GM12878 (cell line): Measurements from ENCODE around the gene ODAD4. TPM values are rescaled to one million over a fixed set of nuclear protein-coding genes. Genes with fewer than 3 reads are reported as not detected.

Experiments used
- ATAC-seq: fragments of 200-7000 bp; cut with Tn5 transposase; 3 replicates; pipeline ENCODE4 v1.9.1; 2020; ENCODE audit warnings: mild to moderate bottlenecking, moderate library complexity
- BruUV-seq: library from RNA; stranded (reverse); fragments of 400-500 nt; replicated peaks from 2 replicates; lab custom pipeline; 2021; lab: Mats Ljungman, UMichigan
- CTCF ChIA-PET: fragments of 300-600 bp; sonication (Branson Sonifier 250); formaldehyde crosslinking; extraction: SDS; loops from one replicate; lab custom pipeline; 2021; ENCODE audit warnings: inconsistent platforms; lab: Yijun Ruan, JAX
- POLR2A ChIA-PET: fragments of 350-600 bp; formaldehyde crosslinking; extraction: SDS; loops from one replicate; lab custom pipeline; 2021; ENCODE audit warnings: inconsistent platforms; lab: Charles Lee
- RAD21 ChIA-PET: fragments of 300-600 bp; sonication (Branson Sonifier 250); formaldehyde crosslinking; loops from one replicate; lab custom pipeline; 2023; ENCODE audit warnings: antibody characterized with exemption; ENCODE audit not compliant: unreplicated experiment; lab: Charles Lee
- SMC1A ChIA-PET: fragments of 300-600 bp; sonication (Branson Sonifier 250); formaldehyde crosslinking; loops from one replicate; lab custom pipeline; 2023; ENCODE audit not compliant: unreplicated experiment, uncharacterized antibody; lab: Charles Lee
- DNase-seq: peaks from one replicate; pipeline ENCODE4 v3.0.0-alpha.2; 2011; ENCODE audit warnings: low read depth, low spot score
- FAIRE-seq: peaks from 3 replicates; lab custom pipeline; 2011; peaks lifted over from hg19 to GRCh38; lab: Jason Lieb, UNC
- H2AFZ ChIP-seq: 2 replicates; pipeline ENCODE4 v1.6.0; 2011; ENCODE audit warnings: low read depth, low read length, control low read depth; ENCODE audit not compliant: control insufficient read depth
- H3K27ac ChIP-seq: 2 replicates; pipeline ENCODE4 v1.5.1; 2011; ENCODE audit warnings: control low read depth; ENCODE audit not compliant: control insufficient read depth, insufficient read depth
- H3K27me3 ChIP-seq, 2 experiments: replicated peaks in 1 of 2; 2 replicates each; pipeline versions ENCODE4 v1.6.0 to v1.6.1; 2011; ENCODE audit warnings: low read length in 1 of 2; ENCODE audit not compliant: control insufficient read depth in 2 of 2, insufficient read depth in 2 of 2
- H3K36me3 ChIP-seq, 2 experiments: 2 replicates each; pipeline ENCODE4 v1.5.1; 2011; ENCODE audit warnings: low read length in 1 of 2; ENCODE audit not compliant: control insufficient read depth in 2 of 2, insufficient read depth in 2 of 2
- H3K4me1 ChIP-seq: 2 replicates; pipeline ENCODE4 v1.6.1; 2011; ENCODE audit warnings: mild to moderate bottlenecking, low read length, moderate library complexity, mixed read lengths; ENCODE audit not compliant: control insufficient read depth, insufficient read depth
- H3K4me2 ChIP-seq: 2 replicates; pipeline ENCODE4 v1.6.0; 2011; ENCODE audit warnings: control low read depth; ENCODE audit not compliant: control insufficient read depth, insufficient read depth
- H3K4me3 ChIP-seq: fragments of 200-600 bp; sonication (generic); 2 replicates; pipeline ENCODE4 v1.5.1; 2016
- H3K79me2 ChIP-seq: 2 replicates; pipeline ENCODE4 v1.6.0; 2011; ENCODE audit warnings: low read length; ENCODE audit not compliant: control insufficient read depth, insufficient read depth
- H3K9ac ChIP-seq: 2 replicates; pipeline ENCODE4 v1.8.0; 2011; ENCODE audit warnings: low read length, control low read depth, mixed read lengths; ENCODE audit not compliant: control insufficient read depth, insufficient read depth
- H3K9me3 ChIP-seq: replicated peaks from 3 replicates; pipeline ENCODE4 v1.5.1; 2011; ENCODE audit warnings: mild to moderate bottlenecking, low read length; ENCODE audit not compliant: control insufficient read depth, insufficient read depth
- H4K20me1 ChIP-seq: 2 replicates; pipeline ENCODE4 v1.6.0; 2011; ENCODE audit not compliant: control insufficient read depth, insufficient read depth
- CTCF ChIP-seq, 3 experiments: IDR thresholded peaks in 2 of 3; conservative IDR thresholded peaks in 1 of 3; 2 replicates each; pipeline ENCODE4 v1.5.1; 2011; ENCODE audit warnings: low read depth in 3 of 3, low read length in 3 of 3, mild to moderate bottlenecking in 3 of 3, control low read depth in 2 of 3, moderate library complexity in 2 of 3, inconsistent platforms in 1 of 3, mixed read lengths in 1 of 3; ENCODE audit not compliant: control insufficient read depth in 2 of 3, insufficient read depth in 1 of 3; ENCODE audit errors: extremely low read depth in 1 of 3
- EED ChIP-seq: sonication (generic); IDR thresholded peaks from 2 replicates; pipeline ENCODE4 v1.6.1; 2016; ENCODE audit warnings: antibody characterized with exemption, low read depth
- FOXK2 ChIP-seq: fragments of 450-650 bp; IDR thresholded peaks from 2 replicates; pipeline ENCODE4 v1.6.1; 2017; ENCODE audit warnings: mild to moderate bottlenecking, moderate library complexity
- IKZF2 ChIP-seq, 2 experiments: fragments of 450-650 bp; IDR thresholded peaks; 2 replicates each; pipeline ENCODE4 v1.6.1; 2017; ENCODE audit warnings: mild to moderate bottlenecking in 2 of 2, moderate library complexity in 2 of 2
- MEF2B ChIP-seq: fragments of 450-650 bp; IDR thresholded peaks from 2 replicates; pipeline ENCODE4 v1.6.1; 2018; ENCODE audit warnings: mild to moderate bottlenecking, moderate library complexity; ENCODE audit not compliant: partially characterized antibody, poor library complexity, severe bottlenecking
- MLLT1 ChIP-seq: fragments of 450-650 bp; IDR thresholded peaks from 2 replicates; pipeline ENCODE4 v1.6.1; 2016; ENCODE audit warnings: mild to moderate bottlenecking
- POLR2AphosphoS2 ChIP-seq: IDR thresholded peaks from 2 replicates; pipeline ENCODE4 v1.6.1; 2011; ENCODE audit warnings: low read depth, mild to moderate bottlenecking, low read length, improper control_type of control experiment, moderate library complexity
- SREBF1 ChIP-seq: IDR thresholded peaks from 2 replicates; pipeline ENCODE4 v1.6.1; 2012; ENCODE audit warnings: mild to moderate bottlenecking, low read length
- SRF ChIP-seq, 2 experiments: IDR thresholded peaks; 2 replicates each; pipeline ENCODE4 v1.6.1; 2011; ENCODE audit warnings: low read depth in 2 of 2, low read length in 2 of 2, mild to moderate bottlenecking in 1 of 2, moderate library complexity in 1 of 2
- ZNF24 ChIP-seq: fragments of 450-650 bp; IDR thresholded peaks from 2 replicates; pipeline ENCODE4 v1.6.1; 2017; ENCODE audit warnings: antibody characterized with exemption, mild to moderate bottlenecking
- WGBS: methylation state at CpG from one replicate; pipeline ENCODE4 v1.1.6; 2016; ENCODE audit warnings: low lambda C conversion rate; ENCODE audit not compliant: insufficient replicate concordance, insufficient coverage; ENCODE audit errors: missing lambda C conversion rate; 5-methylcytosine and 5-hydroxymethylcytosine counted together
- in situ Hi-C: fragments of 300-500 bp; cut with MboI; formaldehyde crosslinking; loops from 9 replicates; pipeline ENCODE4 v1.14.3; 2018; ENCODE audit warnings: mixed read lengths
- intact Hi-C: fragments of 100-400 bp; cut with micrococcal nuclease; formaldehyde crosslinking; loops from one replicate; pipeline ENCODE4 v1.14.2; 2022; ENCODE audit not compliant: unreplicated experiment
- polyA plus RNA-seq, 11 experiments: library from polyadenylated mRNA; depleted of rRNA in 4 of 11; unstranded in 6 of 11; stranded (reverse) in 5 of 11; fragments of >200 nt; fragmentation: Nextera tagmentation in 4 of 11; fragmentation: Illumina TruSeq in 1 of 11; extraction: Ambion mirVana in 4 of 11; extraction: Trizol in 1 of 11; gene quantifications; 1 replicate in 1 of 11; 2 replicates in 10 of 11; pipeline versions ENCODE4 v1.2.1 to v1.2.3, GENCODE V29; 2011 to 2016; ENCODE audit warnings: inconsistent platforms in 2 of 11, missing spikeins in 2 of 11, low read depth in 1 of 11
- total RNA-seq, 4 experiments: library from RNA; depleted of rRNA in 3 of 4; stranded (reverse); fragments of >200 nt in 3 of 4; fragmentation: Illumina TruSeq in 1 of 4; extraction: Trizol in 1 of 4; gene quantifications; 2 replicates each; pipeline versions ENCODE4 v1.2.1 to v1.2.3, GENCODE V29; 2013 to 2021

Gene ODAD4
- total and polyA plus RNA-seq, 10 of the 15 experiments (the other 5 are each of a cell fraction or from before 2014, with no cell fraction given), result 0.10 to 0.73 (median 0.35) TPM

GRCh38 chr17:41919165-41919817 lies 11.1 kb upstream of the ODAD4 start:
- H3K79me2 ChIP-seq, result peaks cover 45% of the 10 kb centered on the region
- WGBS, result 2% methylated on average over 30 of the region's 33 CpGs
- peaks cover 3% of the 10 kb centered on the region; the same call in 1 of the 2 replicates for H4K20me1 ChIP-seq
- RAD21 ChIA-PET, result interaction anchor here (1.4 to 3.0 kb wide), 5 partner anchors 10 to 194 kb away, joined by 4 to 23 read pairs (median 11); partner anchors contain the start of genes CNP, DNAJC7 and ODAD4
- H2AFZ ChIP-seq, result peak overlapping the region; percentile 65
- FAIRE-seq (peak; percentile 31), ATAC-seq (peak; percentile 31), DNase-seq (peak; percentile 75)
- SMC1A ChIA-PET, result interaction anchor here (2.7 kb wide), 1 partner anchor 10 kb away, joined by 19 read pairs; the partner anchor contains the start of gene ODAD4
- POLR2A ChIA-PET, result interaction anchor here (0.6 to 4.2 kb wide), 5 partner anchors 10 to 133 kb away, joined by 3 to 52 read pairs (median 4); partner anchors contain the start of genes CNP, DNAJC7, JUP and ODAD4
- H3K27ac ChIP-seq, result peak overlapping the region; percentile 9; the same call in 1 of the 2 replicates
- H3K9ac ChIP-seq, result no peak overlapping the region; the same call in 1 of the 2 replicates
- H3K9me3 ChIP-seq, result no peaks in the 10 kb centered on the region
- BruUV-seq, result no TSS peak
- H3K4me1 ChIP-seq, result peaks cover 19% of the 10 kb centered on the region
- H3K4me3 ChIP-seq, result peak overlapping the region; percentile 67; the same call in 1 of the 2 replicates
- intact Hi-C loops, result no loop called here
- TF ChIP-seq CTCF (IDR thresholded peaks at IDR 0.05 in 2 of 3, conservative IDR thresholded peaks at IDR 0.05 in 1 of 3; ENCODE audit: control insufficient read depth in 2 of 3, extremely low read depth in 1 of 3, insufficient read depth in 1 of 3, low read depth in 3 of 3, low read length in 3 of 3) (no peak), POLR2AphosphoS2 (0 out of 2 replicates have a peak, but pooled peaks have one; percentile 4), EED (no peak), ZNF24 (no peak), FOXK2 (no peak), MLLT1 (0 out of 2 replicates have a peak, but pooled peaks have one; percentile 31), IKZF2 (IDR thresholded peaks at IDR 0.05) (no peak), SREBF1 (no peak), SRF (IDR thresholded peaks at IDR 0.05; ENCODE audit: low read depth in 2 of 2, low read length in 2 of 2) (0 out of 4 replicates have a peak, but pooled peaks of 1 of the 2 experiments have one; percentile 58), MEF2B (peak; percentile 54)
- H3K4me2 ChIP-seq, result peak overlapping the region; percentile 53
- CTCF ChIA-PET, result interaction anchor here (0.8 to 2.1 kb wide), 3 partner anchors 11 to 98 kb away, joined by 3 to 16 read pairs (median 4); partner anchors contain the start of genes DNAJC7 and ODAD4
- in situ Hi-C loops, result no loop called here
- H3K36me3 ChIP-seq, result peaks cover 0 to 5% of the 10 kb centered on the region in 2 experiments; a peak in 2 of 4 replicates
- no peaks in the 10 kb centered on the region for H3K27me3 ChIP-seq
